NCI-H146 treated with DMSO at 0.1 percent for 48 hours (cell line): ENCODE data around the gene ACTL6A.

ENCODE experiments used
- DNase-seq: peaks from one replicate; lab custom pipeline; 2025; ENCODE audit not compliant: unreplicated experiment; lab: John Stamatoyannopoulos, UW

ACTL6A gene

GRCh38 chr3:179589143-179589542, 26.4 kb downstream of the ACTL6A start:
- no peak for DNase-seq

- no peak for DNase-seq
Observed at GRCh38 chr3:179590669-179591068, 27.9 kb downstream of the ACTL6A start.

GRCh38 chr3:179591313-179591712, 28.6 kb downstream of the ACTL6A start:
- no peak for DNase-seq

GRCh38 chr3:179599531-179599930, 36.8 kb downstream of the ACTL6A start:
- no peak for DNase-seq

GRCh38 chr3:179603321-179603720, 40.6 kb downstream of the ACTL6A start:
- DNase-seq: no peak

- DNase-seq: no peak
Observed at GRCh38 chr3:179603831-179604230, 41.1 kb downstream of the ACTL6A start.

GRCh38 chr3:179604321-179605078, 41.8 kb downstream of the ACTL6A start, which contains the start of the genes MRPL47 and NDUFB5:
Gene MRPL47, minus strand, starts transcription at chr3:179604638. Its CDS starts 14 bp downstream, at chr3:179604624.
Gene NDUFB5, plus strand, starts transcription at chr3:179604794. Its CDS starts 22 bp downstream, at chr3:179604816.
- DNase-seq: peak; percentile 98

- no peak for DNase-seq
Observed at GRCh38 chr3:179606534-179607085, 43.9 kb downstream of the ACTL6A start.

GRCh38 chr3:179608931-179609720, 46.4 kb downstream of the ACTL6A start:
- no peak for DNase-seq

GRCh38 chr3:179610066-179610465, 47.3 kb downstream of the ACTL6A start:
- DNase-seq: no peak

- DNase-seq: no peak
Observed at GRCh38 chr3:179613807-179614206, 51.1 kb downstream of the ACTL6A start.

- DNase-seq: no peak
Observed at GRCh38 chr3:179615458-179616173, 52.9 kb downstream of the ACTL6A start.

- DNase-seq: no peak
Observed at GRCh38 chr3:179622023-179622422, 59.3 kb downstream of the ACTL6A start.

- DNase-seq: no peak
Observed at GRCh38 chr3:179624451-179624850, 61.7 kb downstream of the ACTL6A start.

GRCh38 chr3:179630753-179631451, 68.2 kb downstream of the ACTL6A start:
- no peak for DNase-seq
